Activated gamma-delta T cell treated with Interleukin-2 at 50 U/mL for 16 hours (primary cell): Measurements from ENCODE around the gene KCTD2.

Experiments
- DNase-seq: peaks from one replicate; pipeline ENCODE4 v3.0.0-alpha.2; 2020

The KCTD2 gene

DNA sequence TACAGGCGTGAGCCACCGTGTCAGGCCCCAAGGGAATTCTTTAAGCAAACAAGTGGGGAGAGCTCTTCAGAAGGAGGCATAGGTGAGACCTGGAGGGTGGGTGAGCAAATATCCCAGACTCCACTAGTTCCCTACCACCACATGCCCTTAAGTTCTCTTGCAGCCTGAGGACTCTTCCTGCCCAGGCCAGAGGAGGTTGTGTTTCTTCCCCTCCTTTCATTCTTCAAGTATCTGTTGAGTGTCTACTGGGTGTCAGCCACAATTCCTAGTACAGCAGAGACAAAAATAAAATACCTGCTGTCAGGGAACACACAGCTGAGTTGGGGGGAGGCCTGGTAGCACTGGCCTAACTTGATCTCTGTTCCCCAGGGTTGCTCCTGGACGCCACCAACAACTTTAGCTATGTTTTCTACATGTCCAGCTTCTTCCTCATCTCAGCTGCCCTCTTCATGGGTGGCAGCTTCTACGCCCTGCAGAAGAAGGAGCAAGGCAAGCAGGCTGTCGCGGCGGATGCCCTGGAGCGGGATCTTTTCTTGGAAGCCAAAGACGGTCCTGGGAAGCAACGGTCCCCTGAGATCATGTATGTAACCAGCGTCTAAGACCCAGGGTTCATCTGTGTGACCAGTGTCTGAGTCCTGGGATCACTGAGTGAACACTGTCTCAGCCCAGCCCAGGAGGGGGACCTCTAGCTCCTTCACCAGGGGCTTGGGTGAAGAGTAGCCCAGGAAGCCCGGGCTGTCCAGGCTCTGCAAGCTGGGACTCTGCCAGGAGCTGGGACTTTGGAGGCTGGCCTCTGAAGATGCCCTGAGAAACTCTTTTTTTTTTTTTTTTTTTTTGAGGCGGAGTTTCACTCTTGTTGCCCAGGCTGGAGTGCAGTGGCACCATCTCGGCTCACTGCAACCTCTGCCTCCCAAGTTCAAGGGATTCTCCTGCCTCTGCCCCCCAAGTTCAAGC lies 56.9 kb downstream of the KCTD2 start:
- no peak for DNase-seq

DNA sequence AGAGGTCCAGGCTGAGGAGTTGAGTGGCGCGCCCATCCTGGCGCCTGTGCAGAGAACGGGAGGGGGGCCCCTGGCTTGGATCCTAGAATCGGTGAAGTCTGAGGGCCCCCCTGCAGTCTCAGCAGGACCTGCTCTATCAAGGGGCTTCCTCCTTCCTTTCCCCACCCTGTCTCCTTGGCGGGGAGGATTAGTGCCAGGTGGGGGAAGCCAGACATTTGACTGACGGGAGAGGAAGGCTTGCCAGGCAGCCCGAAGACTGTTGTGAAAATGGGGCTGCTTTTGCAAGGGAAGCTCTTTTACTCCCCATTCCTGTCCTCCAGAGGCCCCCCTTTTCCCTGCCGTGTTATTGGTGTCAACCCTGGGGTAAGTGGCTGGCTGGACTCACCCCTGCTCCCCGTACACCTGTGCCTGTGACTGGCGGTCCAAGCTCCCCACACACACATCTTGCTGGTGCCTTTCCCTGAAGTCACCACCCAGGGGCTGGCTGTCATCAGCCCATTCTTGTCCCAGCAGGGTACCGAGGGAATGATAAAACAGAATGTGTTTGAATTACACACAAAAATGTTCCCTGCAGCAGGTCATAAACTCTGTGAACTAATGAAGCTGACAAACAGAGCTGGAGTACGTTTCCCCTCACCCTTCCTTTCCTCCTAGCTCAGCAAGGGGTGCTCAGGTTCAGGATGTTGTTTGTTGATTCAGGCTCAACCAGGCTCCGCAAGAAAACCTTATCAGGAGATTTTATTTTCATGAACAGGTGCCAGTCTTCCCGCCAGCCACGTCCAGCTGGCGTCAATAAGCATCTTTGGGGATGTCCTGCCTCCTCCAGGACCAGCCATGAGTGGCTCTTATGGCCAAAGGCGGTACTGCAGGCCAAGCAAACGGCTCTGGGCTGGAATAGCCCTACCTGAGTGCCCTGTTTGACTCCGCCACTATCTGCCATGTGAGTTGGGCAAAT lies 58.4 kb downstream of the KCTD2 start:
- DNase-seq, result no peak

GRCh38 chr17:75108193-75108592 lies 61.2 kb downstream of the KCTD2 start:
- DNase-seq, result no peak

DNA sequence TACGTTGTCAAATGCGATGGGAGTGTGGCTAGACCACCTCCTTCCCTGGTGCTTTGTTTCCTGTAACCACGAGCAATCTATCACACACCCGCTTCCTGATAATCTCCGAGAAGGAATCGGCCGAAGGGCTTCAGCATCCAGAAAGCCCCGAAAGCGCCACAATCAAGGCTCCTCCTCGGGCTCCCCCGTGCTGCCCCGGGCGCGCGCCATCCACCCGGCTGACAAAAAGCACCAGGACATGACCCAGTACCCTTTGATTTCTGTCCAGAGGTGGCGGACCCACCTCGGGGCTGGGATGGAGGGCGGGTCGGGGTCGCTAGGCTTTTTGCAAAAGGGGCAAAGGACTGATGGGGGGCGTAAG lies 62.0 kb downstream of the KCTD2 start:
- DNase-seq, result no peak

DNA sequence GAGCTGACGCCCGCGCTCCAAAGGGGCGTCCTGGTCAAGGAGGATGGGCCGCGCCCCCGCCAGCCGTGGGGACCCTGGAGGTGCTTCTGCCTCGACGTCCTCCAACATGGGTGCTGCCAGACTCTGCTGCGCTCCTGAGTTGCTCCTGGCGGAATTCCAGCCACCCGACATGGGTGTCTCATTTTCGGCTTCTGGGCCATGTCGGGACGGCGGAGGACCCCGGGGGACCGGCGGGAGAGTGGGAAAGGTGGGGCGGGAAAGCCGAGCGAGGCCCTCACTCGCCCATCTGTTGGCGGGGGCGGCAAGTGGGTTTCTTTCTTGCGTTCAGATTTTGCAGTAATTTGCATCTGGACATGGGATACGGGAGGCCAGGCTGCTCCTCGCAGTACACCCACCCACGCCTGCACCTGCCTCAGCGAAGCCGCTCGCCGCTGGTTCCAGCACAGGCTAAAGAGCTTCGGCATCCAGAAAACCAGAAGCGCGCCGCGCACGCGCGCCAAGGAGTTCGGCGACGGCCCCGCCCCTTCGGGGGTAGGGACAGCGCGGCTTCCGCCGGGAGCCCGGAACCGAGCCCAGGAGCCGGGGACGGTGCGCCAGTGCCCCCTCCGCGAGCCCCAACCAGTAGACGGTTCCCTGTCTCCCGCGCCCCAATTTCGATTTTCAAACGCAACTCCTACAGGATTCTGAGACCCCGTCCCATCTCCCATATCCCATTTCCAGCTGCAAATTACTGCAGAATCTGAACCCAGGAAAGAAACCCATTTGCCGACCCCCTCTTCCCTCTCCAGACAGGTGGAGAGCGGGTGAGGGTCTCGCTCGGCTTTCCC lies 62.6 kb downstream of the KCTD2 start, which contains the start of gene ARMC7:
ARMC7 (plus strand) TSS at position 563 of the 827 bp plus-strand sequence. CDS start 320 bp downstream, outside the sequence.
- DNase-seq, result peak; percentile 90

GRCh38 chr17:75110234-75110937 lies 63.4 kb downstream of the KCTD2 start:
- DNase-seq, result no peak

- no peak for DNase-seq
Measured at GRCh38 chr17:75111777-75112335, 64.8 kb downstream of the KCTD2 start.

- DNase-seq, result peak; percentile 93
Measured at GRCh38 chr17:75113798-75114551, 67.0 kb downstream of the KCTD2 start.

GRCh38 chr17:75114552-75115314 lies 67.7 kb downstream of the KCTD2 start:
- no peak for DNase-seq
